ENCODE data around the gene RYR2.
"Not testable (repeated sequence)": the region's sequence is repeated elsewhere in the genome, so short reads cannot be mapped to it uniquely, and the experiment has no call there.

RYR2 gene

GRCh38 chr1:237583756-237584155 lies 541.8 kb downstream of the RYR2 start:
- no peak for DNase-seq

- DNase-seq, result no peak
These were observed 548.4 kb downstream of the RYR2 start for GRCh38 chr1:237590386-237590785.

- no peak for DNase-seq
These were observed 549.4 kb downstream of the RYR2 start for GRCh38 chr1:237591353-237591752.

- not testable (repeated sequence) for DNase-seq
These were observed 561.1 kb downstream of the RYR2 start for GRCh38 chr1:237603036-237603568.

GRCh38 chr1:237608433-237608832 lies 566.4 kb downstream of the RYR2 start:
- no peak for DNase-seq

GRCh38 chr1:237610157-237610556 lies 568.2 kb downstream of the RYR2 start:
- DNase-seq, result no peak

GRCh38 chr1:237613984-237614383 lies 572.0 kb downstream of the RYR2 start:
- DNase-seq, result no peak

- no peak for DNase-seq
These were observed 577.6 kb downstream of the RYR2 start for GRCh38 chr1:237619553-237619952.

- DNase-seq, result no peak
These were observed 592.9 kb downstream of the RYR2 start for GRCh38 chr1:237634922-237635321.

GRCh38 chr1:237638555-237638954 lies 596.6 kb downstream of the RYR2 start:
- DNase-seq, result no peak

- no peak for DNase-seq
These were observed 598.2 kb downstream of the RYR2 start for GRCh38 chr1:237640011-237640671.

- DNase-seq, result no peak
These were observed 599.0 kb downstream of the RYR2 start for GRCh38 chr1:237640966-237641365.

- DNase-seq, result no peak
These were observed 608.8 kb downstream of the RYR2 start for GRCh38 chr1:237650809-237651208.

GRCh38 chr1:237655778-237656177 lies 613.8 kb downstream of the RYR2 start:
- no peak for DNase-seq

- DNase-seq, result no peak
These were observed 622.4 kb downstream of the RYR2 start for GRCh38 chr1:237664348-237664747.

GRCh38 chr1:237670302-237670701 lies 628.3 kb downstream of the RYR2 start:
- DNase-seq, result no peak

GRCh38 chr1:237671262-237671661 lies 629.3 kb downstream of the RYR2 start:
- no peak for DNase-seq

GRCh38 chr1:237671935-237672334 lies 630.0 kb downstream of the RYR2 start:
- no peak for DNase-seq

- DNase-seq, result peak; percentile 0
These were observed 630.8 kb downstream of the RYR2 start for GRCh38 chr1:237672748-237673147.

- DNase-seq, result no peak
These were observed 631.6 kb downstream of the RYR2 start for GRCh38 chr1:237673631-237674030.

GRCh38 chr1:237677979-237678378 lies 636.0 kb downstream of the RYR2 start:
- peak; percentile 5 for DNase-seq

GRCh38 chr1:237679687-237680086 lies 637.7 kb downstream of the RYR2 start:
- DNase-seq, result no peak

- DNase-seq, result no peak
These were observed 639.2 kb downstream of the RYR2 start for GRCh38 chr1:237681210-237681609.

GRCh38 chr1:237684236-237684635 lies 642.3 kb downstream of the RYR2 start:
- no peak for DNase-seq

GRCh38 chr1:237685551-237685950 lies 643.6 kb downstream of the RYR2 start:
- DNase-seq, result no peak

All from CD4-positive, alpha-beta T cell treated with Interleukin-21 for 1 hour (primary cell).